Lower lobe of right lung (tissue), 2 donors: ENCODE data around the gene CEP112. TPM values are rescaled to one million over a fixed set of nuclear protein-coding genes. Genes with fewer than 3 reads are reported as not detected.

Experiments used
- ATAC-seq, 2 donors: fragments of 200-7000 bp; cut with Tn5 transposase; one replicate each; pipeline ENCODE4 v1.9.1; 2020 to 2022; ENCODE audit warnings: mild to moderate bottlenecking in 2 of 2, moderate library complexity in 2 of 2
- DNase-seq: peaks from one replicate; pipeline ENCODE4 v3.0.0-alpha.2; 2020
- H3K27ac ChIP-seq: fragments of 200-600 bp; one replicate; pipeline ENCODE4 v1.8.0; 2022
- H3K27me3 ChIP-seq: fragments of 200-600 bp; one replicate; pipeline ENCODE4 v1.8.0; 2022; ENCODE audit warnings: low read depth
- H3K36me3 ChIP-seq: fragments of 200-600 bp; one replicate; pipeline ENCODE4 v1.8.0; 2022; ENCODE audit warnings: mild to moderate bottlenecking
- H3K4me1 ChIP-seq: fragments of 200-600 bp; one replicate; pipeline ENCODE4 v1.8.0; 2022
- H3K4me3 ChIP-seq: fragments of 200-600 bp; one replicate; pipeline ENCODE4 v1.8.0; 2022; ENCODE audit warnings: mild to moderate bottlenecking
- H3K9me3 ChIP-seq: fragments of 200-600 bp; one replicate; pipeline ENCODE4 v1.8.0; 2022
- intact Hi-C: fragments of 100-400 bp; cut with DNase I; formaldehyde crosslinking; loops from one replicate; pipeline ENCODE4 v1.11.0; 2022
- total RNA-seq: library from RNA; stranded (reverse); fragmentation: NEBNext Ultra II Directional; extraction: Animal tissue kit (Norgen Biotek cat#: 25700); gene quantifications from one replicate; pipeline ENCODE4 v1.2.1, GENCODE V29; 2021
- TF ChIP-seq, protein P1 (sequence below): fragments of 200-600 bp; IDR thresholded peaks from one replicate; pipeline ENCODE4 v1.8.0; 2022; ENCODE audit warnings: antibody characterized with exemption, mild to moderate bottlenecking
- donor health status: DM: no; HTN: yes; CAD: no; lungs with severe emphysema.

The CEP112 gene
- total RNA-seq, 1 donor from 2014 or later, result 30.1 TPM

DNA sequence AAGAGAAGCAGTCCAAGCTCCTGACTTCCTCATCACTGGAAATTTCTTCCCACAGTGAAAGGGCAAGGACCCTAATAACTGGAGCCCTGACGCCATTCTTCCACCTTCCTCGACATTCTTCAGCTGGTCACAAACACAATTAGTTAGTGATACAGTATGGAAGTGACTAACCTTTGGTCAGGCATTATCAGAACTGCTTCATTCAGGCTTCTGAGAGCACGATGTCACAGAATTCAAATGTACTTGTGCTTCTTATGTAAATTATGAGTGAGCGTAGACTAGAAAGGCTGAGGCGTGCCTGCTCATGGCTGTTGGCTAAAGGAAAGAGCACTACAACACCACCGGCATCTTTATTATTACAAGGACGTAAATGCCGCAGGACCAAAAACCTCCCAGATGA, 327.5 kb downstream of the CEP112 start:
- no peak overlapping the region for H3K4me3 ChIP-seq
- no peak for ATAC-seq

DNA sequence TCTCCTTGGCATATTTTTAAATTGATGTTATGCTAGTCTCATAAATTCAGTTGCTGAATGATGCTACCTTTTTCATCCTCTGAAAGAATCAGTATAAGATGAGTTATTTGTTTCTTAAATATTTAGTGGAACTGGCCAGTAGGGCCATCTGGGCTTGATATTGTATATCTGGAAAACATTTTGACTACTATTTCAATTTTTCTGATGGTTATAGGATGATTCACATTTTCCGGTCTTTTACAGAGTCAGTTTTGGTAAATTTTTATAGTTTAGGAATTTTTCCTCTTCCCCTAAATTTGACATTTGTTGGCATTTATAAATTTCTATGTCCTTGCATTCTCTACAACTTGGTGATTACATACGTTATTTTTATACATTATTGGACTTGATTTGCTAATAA, 334.2 kb downstream of the CEP112 start:
- H3K9me3 ChIP-seq, result no peaks in the 10 kb centered on the region
- ATAC-seq, result no peak
- DNase-seq, result no peak
- TF ChIP-seq, protein P1, sequence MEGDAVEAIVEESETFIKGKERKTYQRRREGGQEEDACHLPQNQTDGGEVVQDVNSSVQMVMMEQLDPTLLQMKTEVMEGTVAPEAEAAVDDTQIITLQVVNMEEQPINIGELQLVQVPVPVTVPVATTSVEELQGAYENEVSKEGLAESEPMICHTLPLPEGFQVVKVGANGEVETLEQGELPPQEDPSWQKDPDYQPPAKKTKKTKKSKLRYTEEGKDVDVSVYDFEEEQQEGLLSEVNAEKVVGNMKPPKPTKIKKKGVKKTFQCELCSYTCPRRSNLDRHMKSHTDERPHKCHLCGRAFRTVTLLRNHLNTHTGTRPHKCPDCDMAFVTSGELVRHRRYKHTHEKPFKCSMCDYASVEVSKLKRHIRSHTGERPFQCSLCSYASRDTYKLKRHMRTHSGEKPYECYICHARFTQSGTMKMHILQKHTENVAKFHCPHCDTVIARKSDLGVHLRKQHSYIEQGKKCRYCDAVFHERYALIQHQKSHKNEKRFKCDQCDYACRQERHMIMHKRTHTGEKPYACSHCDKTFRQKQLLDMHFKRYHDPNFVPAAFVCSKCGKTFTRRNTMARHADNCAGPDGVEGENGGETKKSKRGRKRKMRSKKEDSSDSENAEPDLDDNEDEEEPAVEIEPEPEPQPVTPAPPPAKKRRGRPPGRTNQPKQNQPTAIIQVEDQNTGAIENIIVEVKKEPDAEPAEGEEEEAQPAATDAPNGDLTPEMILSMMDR, result no peak
- no peak overlapping the region for H3K27ac ChIP-seq
- intact Hi-C loops, result no loop called here
- H3K36me3 ChIP-seq, result no peaks in the 10 kb centered on the region
- H3K4me1 ChIP-seq, result no peaks in the 10 kb centered on the region
- H3K27me3 ChIP-seq, result no peaks in the 10 kb centered on the region
- no peak overlapping the region for H3K4me3 ChIP-seq

More for the DNA sequence above, 327.5 kb downstream of the CEP112 start:
- intact Hi-C loops, result no loop called here
- Histone ChIP-seq H3K9me3 (no peaks in the 10 kb centered on the region), H3K36me3 (no peaks in the 10 kb centered on the region), H3K27ac (no peak overlapping the region), H3K4me1 (no peaks in the 10 kb centered on the region), H3K27me3 (no peaks in the 10 kb centered on the region)
- DNase-seq, result no peak
- TF ChIP-seq, protein P1, result no peak

GRCh38 chr17:65856865-65857264, 335.1 kb downstream of the CEP112 start:
- DNase-seq (no peak), ATAC-seq (no peak)
- Histone ChIP-seq H3K36me3 (no peaks in the 10 kb centered on the region), H3K4me1 (no peaks in the 10 kb centered on the region), H3K27me3 (no peaks in the 10 kb centered on the region), H3K27ac (no peak overlapping the region), H3K9me3 (no peaks in the 10 kb centered on the region), H3K4me3 (no peak overlapping the region)
- TF ChIP-seq, protein P1, result no peak
- intact Hi-C loops, result no loop called here

DNA sequence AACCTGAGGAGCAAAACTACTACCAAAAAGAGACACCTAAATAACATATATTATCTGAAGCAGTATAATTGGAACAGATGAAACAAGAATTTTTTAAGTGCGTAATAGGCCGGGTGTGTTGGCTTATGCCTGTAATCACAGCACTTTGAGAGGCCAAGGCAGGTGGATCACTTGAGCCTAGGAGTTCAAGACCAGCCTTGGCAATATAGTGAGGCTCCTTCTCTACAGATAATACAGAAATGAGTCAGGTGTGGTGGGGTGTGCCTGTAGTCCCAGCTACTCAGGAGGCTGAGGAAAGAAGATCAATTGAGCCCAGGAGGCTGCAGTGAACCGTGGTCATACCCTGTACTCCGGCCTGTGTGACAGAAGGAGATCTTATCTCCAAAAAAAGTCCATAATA, 336.3 kb downstream of the CEP112 start:
- TF ChIP-seq, protein P1, result no peak
- Histone ChIP-seq H3K27me3 (no peaks in the 10 kb centered on the region), H3K27ac (no peak overlapping the region), H3K4me1 (no peaks in the 10 kb centered on the region), H3K36me3 (no peaks in the 10 kb centered on the region), H3K4me3 (no peak overlapping the region), H3K9me3 (no peaks in the 10 kb centered on the region)
- intact Hi-C loops, result no loop called here
- no peak for ATAC-seq
- DNase-seq, result no peak

DNA sequence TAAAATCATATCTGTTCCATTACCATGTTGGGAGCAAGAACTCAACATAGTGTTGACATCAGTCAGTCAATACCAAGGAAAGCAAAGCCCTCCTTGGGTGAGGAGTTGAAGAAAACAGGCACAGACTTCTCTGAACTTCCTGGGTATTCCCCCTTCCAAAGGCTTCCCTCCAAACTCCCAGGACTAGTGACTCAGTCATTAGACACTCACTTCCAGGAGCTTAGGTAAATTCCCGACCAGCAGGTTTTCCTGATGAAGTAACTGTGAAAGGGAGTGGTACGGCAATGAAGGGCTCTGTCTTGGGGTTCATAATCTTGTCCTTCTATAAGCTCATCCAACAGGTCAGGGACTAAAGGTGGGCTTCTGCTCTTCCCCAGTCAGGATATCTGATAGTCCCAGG, 336.7 kb downstream of the CEP112 start:
- TF ChIP-seq, protein P1, result no peak
- Histone ChIP-seq H3K27ac (no peak overlapping the region), H3K4me1 (no peaks in the 10 kb centered on the region), H3K36me3 (no peaks in the 10 kb centered on the region), H3K4me3 (no peak overlapping the region), H3K9me3 (no peaks in the 10 kb centered on the region), H3K27me3 (no peaks in the 10 kb centered on the region)
- intact Hi-C loops, result no loop called here
- peak; percentile 15 to 57 for ATAC-seq
- no peak for DNase-seq

GRCh38 chr17:65853816-65854215, 338.1 kb downstream of the CEP112 start:
- Histone ChIP-seq H3K27me3 (no peaks in the 10 kb centered on the region), H3K9me3 (no peaks in the 10 kb centered on the region), H3K4me3 (no peak overlapping the region), H3K4me1 (no peaks in the 10 kb centered on the region), H3K36me3 (no peaks in the 10 kb centered on the region), H3K27ac (no peak overlapping the region)
- ATAC-seq (no peak), DNase-seq (no peak)
- TF ChIP-seq, protein P1, result no peak
- intact Hi-C loops, result no loop called here
